HepG2 (cell line): Measurements from ENCODE around the gene ZNF414. TPM values are rescaled to one million over a fixed set of nuclear protein-coding genes. Genes with fewer than 3 reads are reported as not detected.

Source experiments
- ATF5 ChIP-seq: sonication (generic); formaldehyde crosslinking; IDR thresholded peaks from 2 replicates; pipeline ENCODE4 v1.4.0; 2020; ENCODE audit warnings: mild to moderate bottlenecking, low read depth, missing genetic modification reagents
- BCL3 ChIP-seq: sonication (generic); formaldehyde crosslinking; IDR thresholded peaks from 2 replicates; pipeline ENCODE4 v1.5.1; 2020; ENCODE audit warnings: mild to moderate bottlenecking, missing genetic modification reagents, moderate library complexity
- DNMT3B ChIP-seq: conservative IDR thresholded peaks from 2 replicates; pipeline ENCODE4 v1.6.1; 2016; ENCODE audit warnings: missing biosample characterization, control low read depth
- FOXO4 ChIP-seq: sonication (generic); formaldehyde crosslinking; conservative IDR thresholded peaks from 2 replicates; pipeline ENCODE4 v1.8.1; 2023; ENCODE audit warnings: missing genetic modification reagents
- ISX ChIP-seq: sonication (generic); formaldehyde crosslinking; conservative IDR thresholded peaks from 2 replicates; pipeline ENCODE4 v1.5.0; 2020; ENCODE audit warnings: missing genetic modification reagents
- LBX2 ChIP-seq: sonication (generic); formaldehyde crosslinking; IDR thresholded peaks from 2 replicates; pipeline ENCODE4 v1.5.0; 2020; ENCODE audit warnings: missing genetic modification reagents, mild to moderate bottlenecking, borderline replicate concordance
- NFE2L1 ChIP-seq: sonication (generic); formaldehyde crosslinking; IDR thresholded peaks from 2 replicates; pipeline ENCODE4 v1.4.0; 2020; ENCODE audit warnings: missing genetic modification reagents, mild to moderate bottlenecking, borderline replicate concordance
- PRPF4 ChIP-seq: fragments of 200-400 bp; formaldehyde crosslinking; IDR thresholded peaks from 2 replicates; pipeline ENCODE4 v1.6.1; 2016; ENCODE audit warnings: low read length, low read depth; ENCODE audit not compliant: poor library complexity, severe bottlenecking
- RAD21 ChIP-seq: fragments of 450-650 bp; formaldehyde crosslinking; IDR thresholded peaks from 2 replicates; pipeline ENCODE4 v1.5.0; 2020; ENCODE audit warnings: mild to moderate bottlenecking
- RBM39 ChIP-seq: fragments of 200-400 bp; formaldehyde crosslinking; IDR thresholded peaks from one replicate; pipeline ENCODE4 v1.6.1; 2018; ENCODE audit warnings: antibody characterized with exemption, mild to moderate bottlenecking, low read depth, low read length; ENCODE audit not compliant: poor library complexity, severe bottlenecking
- RFXANK ChIP-seq: IDR thresholded peaks from 2 replicates; pipeline ENCODE4 v1.6.1; 2016
- SALL2 ChIP-seq: sonication (generic); formaldehyde crosslinking; IDR thresholded peaks from 2 replicates; pipeline ENCODE4 v1.8.1; 2023; ENCODE audit warnings: mild to moderate bottlenecking, missing genetic modification reagents, inconsistent platforms
- SP4 ChIP-seq: sonication (generic); formaldehyde crosslinking; IDR thresholded peaks from 2 replicates; pipeline ENCODE4 v1.8.1; 2023; ENCODE audit warnings: mild to moderate bottlenecking, missing genetic modification reagents
- SRSF4 ChIP-seq: fragments of 200-400 bp; formaldehyde crosslinking; IDR thresholded peaks from one replicate; pipeline ENCODE4 v1.6.1; 2018; ENCODE audit warnings: mild to moderate bottlenecking, low read depth, low read length, moderate library complexity; ENCODE audit not compliant: poor library complexity, severe bottlenecking
- TIGD3 ChIP-seq: sonication (generic); formaldehyde crosslinking; IDR thresholded peaks from 2 replicates; pipeline ENCODE4 v1.5.1; 2020; ENCODE audit warnings: mild to moderate bottlenecking, missing genetic modification reagents, borderline replicate concordance
- XRCC5 ChIP-seq: fragments of 200-400 bp; formaldehyde crosslinking; optimal IDR thresholded peaks from 2 replicates; pipeline ENCODE3; 2017; ENCODE audit warnings: mild to moderate bottlenecking, low read length
- ZBTB26 ChIP-seq: IDR thresholded peaks from 2 replicates; pipeline ENCODE4 v1.6.1; 2016; ENCODE audit warnings: missing compliant biosample characterization, missing genetic modification reagents, borderline replicate concordance
- ZNF251 ChIP-seq: sonication (generic); formaldehyde crosslinking; IDR thresholded peaks from 2 replicates; pipeline ENCODE4 v1.9.0; 2021; ENCODE audit warnings: mild to moderate bottlenecking, missing genetic modification reagents
- ZNF432 ChIP-seq: sonication (generic); formaldehyde crosslinking; IDR thresholded peaks from 2 replicates; pipeline ENCODE4 v1.5.0; 2020; ENCODE audit warnings: missing genetic modification reagents, mild to moderate bottlenecking, borderline replicate concordance
- ZNF607 ChIP-seq: sonication (generic); formaldehyde crosslinking; IDR thresholded peaks from 2 replicates; pipeline ENCODE4 v1.5.1; 2020; ENCODE audit warnings: missing genetic modification reagents, mild to moderate bottlenecking, borderline replicate concordance
- ZNF678 ChIP-seq: sonication (generic); formaldehyde crosslinking; IDR thresholded peaks from 2 replicates; pipeline ENCODE4 v1.4.0; 2020; ENCODE audit warnings: mild to moderate bottlenecking, missing genetic modification reagents
- ZNF792 ChIP-seq: IDR thresholded peaks from 2 replicates; pipeline ENCODE4 v1.6.1; 2016
- ZSCAN29 ChIP-seq: sonication (generic); formaldehyde crosslinking; conservative IDR thresholded peaks from 2 replicates; pipeline ENCODE4 v1.4.0; 2020; ENCODE audit warnings: mild to moderate bottlenecking, missing genetic modification reagents
- polyA plus RNA-seq, 8 experiments: library from polyadenylated mRNA; depleted of rRNA in 3 of 8; stranded (reverse) in 7 of 8; unstranded in 1 of 8; fragments of >200 nt; fragmentation: Illumina TruSeq in 4 of 8; extraction: Trizol in 4 of 8; gene quantifications; 2 replicates each; pipeline versions ENCODE4 v1.2.1 to v1.2.3, GENCODE V29; 2011 to 2016; ENCODE audit warnings: low read depth in 4 of 8, missing spikeins in 1 of 8, mixed read lengths in 1 of 8; ENCODE audit not compliant: insufficient read depth in 1 of 8
- total RNA-seq, 5 experiments: library from RNA; depleted of rRNA; stranded (reverse); fragments of >200 nt; fragmentation: Illumina TruSeq; extraction: Trizol; gene quantifications; 2 replicates each; pipeline ENCODE4 v1.2.3, GENCODE V29; 2016; ENCODE audit warnings: low read depth in 1 of 5

Gene ZNF414
- total and polyA plus RNA-seq, 2 of the 13 experiments (the other 11 are each of a cell fraction or from before 2014, with no cell fraction given) = 2.5 to 4.0 TPM

GRCh38 chr19:8505680-8506401 lies 8.1 kb downstream of the ZNF414 start (continued):
- TF ChIP-seq TIGD3 (CRISPR knock-in tag) (no peak), ZNF251 (CRISPR knock-in tag) (no peak), ZNF607 (peak; percentile 86), SRSF4 (no peak), RBM39 (peak; percentile 68), XRCC5 (peak; percentile 83), FOXO4 (no peak), RAD21 (CRISPR knock-in tag) (peak; percentile 86), ZNF792 (0 out of 2 replicates have a peak, but pooled peaks have one; percentile 18), ZNF432 (no peak), SP4 (peak; percentile 37; the same call in 1 of the 2 replicates), RFXANK (CRISPR knock-in tag) (no peak), PRPF4 (no peak), LBX2 (CRISPR knock-in tag) (peak; percentile 55; the same call in 1 of the 2 replicates), ATF5 (CRISPR knock-in tag) (no peak), BCL3 (CRISPR knock-in tag) (peak; percentile 54; the same call in 1 of the 2 replicates), SALL2 (CRISPR knock-in tag) (peak; percentile 43; the same call in 1 of the 2 replicates), DNMT3B (CRISPR knock-in tag) (0 out of 2 replicates have a peak, but pooled peaks have one; percentile 23), ISX (no peak), ZBTB26 (CRISPR knock-in tag) (no peak), ZNF678 (CRISPR knock-in tag) (no peak), NFE2L1 (no peak), ZSCAN29 (CRISPR knock-in tag) (no peak)
